Left renal cortex interstitium (tissue), 4 donors: ENCODE data around the gene LRFN2. TPM values are rescaled to one million over a fixed set of nuclear protein-coding genes. Genes with fewer than 3 reads are reported as not detected.

Source experiments
- DNase-seq, 4 donors: peaks; one replicate each; pipeline ENCODE4 v3.0.0-alpha.2; 2013; ENCODE audit warnings: low read depth in 4 of 4, low spot score in 2 of 4, missing footprints in 1 of 4
- polyA plus RNA-seq, 4 donors: library from polyadenylated mRNA; unstranded; fragments of 120-200 nt; gene quantifications; one replicate each; pipeline ENCODE4 v1.2.1, GENCODE V29; 2013; ENCODE audit not compliant: insufficient read length in 4 of 4

Gene LRFN2
- polyA plus RNA-seq, 4 donors: 1.1 to 1.4 (median 1.3) TPM

DNA sequence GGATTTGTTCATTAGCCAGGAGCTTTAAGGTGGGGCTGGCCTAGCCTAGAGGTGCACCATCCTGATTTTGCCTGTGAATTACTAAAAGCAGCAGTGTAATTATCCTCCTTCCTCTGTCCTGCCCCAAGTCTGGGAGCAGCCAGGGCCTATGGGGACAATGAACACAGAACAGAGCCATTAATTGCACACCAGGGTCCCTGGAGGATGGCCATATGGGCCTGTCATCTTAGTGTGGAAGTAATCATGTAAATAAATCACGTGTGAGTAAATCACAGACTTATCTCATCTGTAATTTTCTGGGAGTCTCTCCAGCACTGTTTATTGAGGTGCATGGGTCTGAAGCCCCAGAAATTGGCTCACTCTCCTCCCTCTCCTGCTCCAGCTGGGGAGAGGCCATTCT, 176.3 kb downstream of the LRFN2 start:
- no peak for DNase-seq

GRCh38 chr6:40409716-40410397, 177.3 kb downstream of the LRFN2 start:
- DNase-seq: no peak

- DNase-seq: no peak
Observed at GRCh38 chr6:40408786-40409542, 178.2 kb downstream of the LRFN2 start.

- no peak for DNase-seq
Observed at GRCh38 chr6:40407239-40407638, 179.9 kb downstream of the LRFN2 start.

DNA sequence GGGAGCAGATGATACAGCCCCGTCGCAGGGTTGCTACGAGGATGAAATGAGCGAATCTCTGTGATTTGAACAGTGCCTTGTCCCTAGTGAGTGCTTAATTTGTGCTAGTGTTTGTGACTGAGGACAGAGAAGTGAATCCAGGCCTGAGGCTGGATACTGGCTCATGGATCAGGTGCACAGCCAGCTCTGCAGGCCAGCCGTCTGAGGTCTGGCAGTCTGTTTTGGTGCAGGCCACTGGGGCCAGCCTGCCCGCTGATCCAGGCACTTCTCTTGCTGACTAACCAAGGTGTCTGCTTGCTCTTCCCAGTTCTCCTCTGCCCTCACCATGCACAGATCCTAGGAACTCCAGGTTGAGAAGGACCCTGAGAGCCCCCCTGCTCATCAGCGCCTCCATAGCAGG, 181.0 kb downstream of the LRFN2 start:
- DNase-seq: no peak

DNA sequence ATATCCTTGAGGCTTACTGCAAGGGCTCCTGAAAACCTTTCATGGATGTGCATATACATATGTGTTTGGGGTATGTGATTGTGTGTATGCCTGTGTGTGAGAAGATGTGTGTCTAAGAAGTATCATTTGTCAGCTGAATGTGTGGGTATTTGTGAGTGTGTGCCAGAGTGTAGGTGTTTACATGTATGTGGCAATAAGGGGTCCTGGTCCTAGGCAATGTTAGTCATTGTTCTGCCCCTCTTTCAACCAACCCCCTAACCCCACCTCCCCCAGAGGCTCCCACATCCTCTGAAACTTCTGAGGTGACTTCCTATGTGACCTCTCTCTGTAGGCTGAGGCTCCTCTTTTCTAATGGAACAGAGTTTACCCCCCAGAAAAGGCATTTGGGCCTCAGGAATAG, 186.4 kb downstream of the LRFN2 start:
- DNase-seq: no peak

GRCh38 chr6:40399888-40400457, 187.2 kb downstream of the LRFN2 start:
- no peak for DNase-seq

DNA sequence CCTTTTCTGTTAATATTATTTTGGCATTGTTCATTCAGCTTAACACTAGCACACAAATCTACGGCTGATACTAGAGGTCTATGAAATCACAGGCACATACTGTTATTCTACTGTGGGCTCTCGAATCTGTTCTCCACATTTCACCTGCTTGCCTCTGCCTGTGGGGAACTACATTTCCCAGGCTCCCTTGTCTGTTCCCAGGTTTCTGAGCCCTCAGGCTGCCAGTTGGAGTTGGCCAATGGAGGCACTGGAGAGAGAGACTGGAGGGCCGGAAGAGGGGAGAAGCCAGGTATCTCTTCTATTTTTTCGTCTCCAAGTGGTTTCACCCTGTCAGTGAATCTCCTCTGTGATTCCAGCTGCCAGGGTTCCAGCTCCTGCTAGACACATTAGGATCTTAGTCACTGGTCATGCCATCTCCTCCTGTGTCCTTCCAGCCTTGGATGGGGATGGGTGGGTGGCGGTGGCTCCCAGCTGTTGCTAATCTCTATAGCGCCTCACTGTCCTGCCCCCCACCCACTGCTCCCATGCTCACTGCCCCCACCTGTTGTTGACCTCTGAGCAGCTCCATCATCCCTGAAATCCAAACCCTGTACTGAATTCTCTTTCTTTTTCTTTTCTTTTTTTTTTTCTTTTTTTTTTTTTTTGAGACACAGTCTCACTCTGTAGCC, 188.2 kb downstream of the LRFN2 start:
- DNase-seq: no peak

DNA sequence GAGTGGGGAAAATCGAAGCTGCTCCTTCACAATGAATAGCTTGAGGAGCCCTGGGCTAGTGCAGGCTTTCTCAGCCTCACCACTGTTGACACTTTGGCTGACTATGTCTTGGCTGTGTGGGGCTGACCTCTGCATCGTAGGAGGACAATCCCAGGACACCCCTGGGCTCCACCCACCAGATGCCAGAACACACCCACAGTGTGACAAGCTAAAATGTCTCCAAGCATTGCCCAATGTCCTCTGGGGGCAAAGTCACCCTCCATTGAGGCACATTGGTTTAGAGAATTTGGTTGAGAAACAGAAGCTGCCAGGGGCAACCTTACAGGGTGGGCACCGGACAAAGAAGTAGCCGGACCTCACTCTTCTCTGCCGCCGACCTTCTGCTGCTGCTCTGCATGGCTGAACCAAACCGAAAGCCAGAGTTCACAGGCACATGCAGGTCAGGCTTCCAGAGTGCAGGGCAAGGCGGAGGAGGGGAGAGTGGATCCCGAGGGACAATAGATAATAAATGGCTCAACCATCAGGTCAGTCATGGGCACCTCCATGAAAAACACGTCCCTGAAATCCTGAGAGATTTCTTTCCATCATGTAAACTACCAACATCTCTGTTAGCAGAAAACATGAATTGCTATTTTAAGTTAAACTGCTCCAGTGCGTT, 189.0 kb downstream of the LRFN2 start:
- DNase-seq: no peak

DNA sequence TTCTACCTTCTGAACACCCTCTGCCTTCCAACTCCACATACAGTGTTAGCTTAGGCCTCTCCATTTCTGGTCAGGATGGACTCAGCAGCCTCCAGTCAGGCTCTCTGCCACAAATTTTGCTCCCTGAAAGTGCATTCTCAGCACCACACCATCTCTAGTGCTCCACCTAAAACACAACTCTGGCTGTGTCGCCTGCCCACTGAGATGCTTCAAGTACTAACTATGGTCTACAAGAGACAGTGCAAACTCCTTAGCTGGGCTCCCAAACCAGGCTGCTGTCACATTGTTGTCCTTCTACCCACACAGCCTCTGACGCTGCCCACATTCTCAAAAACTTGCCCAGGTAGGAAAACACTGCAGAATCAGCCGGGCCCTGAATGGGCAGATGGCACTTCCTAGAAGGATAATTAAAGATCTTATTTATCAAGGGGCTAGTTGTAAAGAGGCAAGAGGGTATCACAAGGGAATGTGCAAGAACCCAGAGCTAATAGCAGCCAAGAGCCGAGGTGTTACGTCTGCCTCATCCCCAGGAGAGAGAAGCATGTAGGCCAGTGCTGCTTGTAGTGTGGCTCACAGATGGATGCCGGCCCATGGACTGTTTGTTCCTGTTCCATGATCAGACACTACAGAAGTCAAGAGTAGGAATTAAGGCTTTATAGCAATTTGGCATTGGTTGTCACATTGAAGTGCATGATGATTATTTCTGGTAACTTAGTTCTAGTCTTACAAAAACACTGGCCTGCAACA, 189.7 kb downstream of the LRFN2 start:
- DNase-seq: no peak

DNA sequence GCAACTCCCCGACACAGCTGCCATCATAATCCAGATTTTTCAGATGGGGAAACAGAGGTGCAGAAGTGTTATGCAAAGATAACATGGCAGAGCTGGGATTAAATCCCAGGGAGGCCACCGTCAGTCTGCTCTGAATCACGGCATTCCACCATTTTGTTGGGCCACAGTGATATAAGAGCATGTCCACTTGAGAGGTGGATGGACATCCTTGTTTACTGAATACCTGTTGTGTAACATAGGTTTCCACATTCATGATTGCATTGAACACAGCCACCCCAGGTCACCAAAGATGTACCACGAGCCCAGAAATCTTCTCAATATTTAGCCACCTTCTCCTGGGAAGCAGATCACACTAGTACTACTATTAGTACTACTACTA, 191.5 kb downstream of the LRFN2 start:
- DNase-seq: no peak

DNA sequence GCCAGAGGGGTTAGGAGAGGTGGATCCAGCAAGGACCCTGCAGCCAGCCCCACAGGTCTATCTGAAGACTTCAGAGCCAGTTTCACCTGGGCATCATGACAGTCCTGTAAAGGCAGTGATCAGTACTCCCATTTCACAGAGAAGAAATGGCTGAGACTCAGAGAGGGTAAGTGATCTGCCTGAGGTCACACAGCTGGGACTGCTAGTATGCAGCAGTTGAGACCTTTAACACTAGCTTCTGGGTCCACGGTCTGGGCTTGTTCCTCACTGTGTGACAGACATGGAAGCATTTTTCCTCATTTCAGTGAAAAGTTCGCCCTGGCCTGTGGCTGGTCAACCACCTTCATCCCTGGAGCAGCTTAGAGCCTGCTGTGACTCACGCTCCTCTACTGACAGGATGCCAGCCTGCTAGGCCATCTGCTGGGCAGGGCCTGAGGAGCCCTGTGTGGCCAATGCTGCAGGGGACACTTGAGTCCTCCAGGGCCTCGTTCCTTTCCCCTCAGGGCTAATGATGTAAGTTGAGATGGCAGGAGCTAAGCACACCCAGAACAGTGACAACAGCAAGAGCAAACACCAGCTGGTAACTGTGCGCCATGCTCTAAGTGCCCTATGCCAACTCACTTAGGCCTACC, 192.0 kb downstream of the LRFN2 start:
- no peak for DNase-seq

GRCh38 chr6:40394381-40394780, 192.8 kb downstream of the LRFN2 start:
- no peak for DNase-seq

DNA sequence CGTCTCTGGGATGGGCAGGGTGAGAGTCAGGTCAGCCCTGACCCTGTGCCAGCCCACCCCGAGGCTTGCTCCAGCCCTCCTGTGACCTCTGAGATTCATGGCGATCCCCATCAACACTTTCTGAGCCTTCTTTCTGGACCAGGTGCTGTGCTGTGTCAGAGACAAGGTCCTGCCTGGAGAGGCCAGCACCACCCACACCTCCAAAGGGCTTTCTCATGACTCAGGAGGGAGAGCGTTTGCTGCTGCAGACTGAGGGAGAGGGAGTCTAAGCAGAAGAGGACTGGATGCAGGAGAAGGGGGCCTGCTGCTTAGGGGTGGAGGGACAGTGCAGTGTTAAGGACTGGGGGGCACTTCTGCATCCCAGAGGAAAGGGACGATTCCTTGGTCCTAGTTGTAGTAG, 193.5 kb downstream of the LRFN2 start:
- no peak for DNase-seq

GRCh38 chr6:40392589-40392988, 194.6 kb downstream of the LRFN2 start:
- DNase-seq: no peak

DNA sequence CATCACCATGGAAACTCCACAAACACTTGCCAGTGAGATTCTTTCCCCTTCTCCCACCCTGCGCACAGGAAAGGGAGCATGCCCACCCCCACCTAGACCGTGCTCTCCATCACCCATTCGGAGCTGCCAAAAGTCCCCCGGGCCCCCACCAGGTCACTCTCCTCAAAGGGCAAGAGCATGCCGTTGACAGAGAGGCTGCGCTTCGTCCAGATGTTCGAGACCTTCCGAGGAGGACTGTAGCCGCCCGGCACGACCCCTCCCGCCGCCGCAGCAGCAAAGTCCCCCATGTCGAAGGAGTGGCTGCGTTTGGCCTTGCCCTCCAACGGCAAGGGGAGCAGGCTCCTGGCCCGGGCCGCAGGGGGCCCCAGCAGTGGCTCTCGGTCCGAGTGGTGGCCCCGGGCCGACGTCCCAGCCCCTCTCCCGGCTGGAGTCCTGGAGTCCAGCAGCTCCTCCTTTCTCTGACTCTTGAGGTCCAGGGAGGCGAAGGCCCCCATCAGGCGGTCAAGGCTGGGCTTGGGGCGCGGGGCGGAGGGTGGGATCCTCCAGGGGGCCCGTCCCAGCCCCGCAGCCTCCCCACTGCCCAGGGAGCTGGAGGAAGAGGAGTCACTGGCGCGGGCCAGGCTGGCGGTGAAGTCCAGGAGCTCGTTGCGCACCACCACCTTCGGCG, 195.2 kb downstream of the LRFN2 start:
- no peak for DNase-seq

GRCh38 chr6:40391086-40391485, 196.1 kb downstream of the LRFN2 start:
- DNase-seq: no peak

DNA sequence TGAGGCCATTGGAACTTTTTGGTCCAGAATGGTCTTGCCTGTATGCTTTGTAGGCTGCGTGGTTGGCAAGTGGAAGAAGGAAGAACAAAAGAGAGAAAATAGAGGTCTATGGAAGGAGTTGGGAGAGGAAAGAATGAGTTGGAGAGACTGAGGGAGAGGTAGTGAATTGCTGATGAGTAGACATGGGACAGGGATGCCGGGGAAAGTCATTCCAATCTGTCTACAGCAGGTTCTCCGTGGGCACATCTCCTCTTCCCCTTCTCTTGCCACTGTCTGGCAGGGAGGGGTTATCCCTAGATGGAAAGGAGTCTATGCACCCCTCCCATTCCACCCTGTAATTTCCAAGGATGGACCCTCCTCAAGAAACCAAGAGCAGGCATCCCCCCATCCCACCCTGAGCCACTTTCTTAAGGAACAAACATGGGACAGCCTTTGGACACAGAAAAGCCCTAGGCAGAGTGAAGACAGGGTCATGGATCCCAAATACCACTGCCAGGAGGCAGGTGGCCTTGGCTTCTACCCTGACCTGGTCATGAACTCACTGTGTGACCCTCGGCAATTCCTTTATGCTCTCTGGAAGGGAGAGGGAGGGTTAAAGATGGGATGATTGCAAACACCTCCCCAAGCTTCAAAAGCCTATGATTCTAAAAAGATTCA, 196.9 kb downstream of the LRFN2 start:
- DNase-seq: no peak

DNA sequence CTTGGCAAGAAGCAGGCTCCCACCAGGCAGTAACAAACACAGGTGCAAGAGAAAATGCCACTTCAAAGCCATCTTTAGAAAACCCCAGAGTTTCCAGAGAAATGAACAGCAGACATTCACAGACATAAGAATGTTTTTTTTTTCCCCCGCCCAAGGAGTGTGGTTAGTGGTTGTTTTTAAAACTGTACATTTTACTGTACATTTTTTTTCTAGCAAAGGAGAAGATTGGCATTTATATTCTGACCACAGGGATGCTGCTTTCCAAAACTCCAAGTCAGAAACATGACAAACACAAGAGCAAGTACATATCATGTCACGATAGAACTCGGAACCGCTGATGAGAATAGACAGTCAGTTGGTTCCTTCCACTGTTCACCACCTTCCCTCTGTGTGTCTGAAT, 197.9 kb downstream of the LRFN2 start:
- no peak for DNase-seq
